K562 (cell line): ENCODE measurements around the gene NLRP6. TPM values are rescaled to one million over a fixed set of nuclear protein-coding genes. Genes with fewer than 3 reads are reported as not detected.

Experiments
- ADNP ChIP-seq: fragments of 200-800 bp; sonication (Bioruptor generic); IDR thresholded peaks from 2 replicates; pipeline ENCODE4 v1.6.1; 2016; ENCODE audit warnings: missing genetic modification characterization, missing compliant biosample characterization
- CBX1 ChIP-seq: sonication (generic); IDR thresholded peaks from 2 replicates; pipeline ENCODE4 v1.6.1; 2016; ENCODE audit warnings: antibody characterized with exemption, low read depth, mild to moderate bottlenecking
- CBX8 ChIP-seq: fragments of 200-600 bp; sonication (generic); IDR thresholded peaks from 2 replicates; pipeline ENCODE4 v1.6.1; 2012; ENCODE audit warnings: borderline replicate concordance, mixed run types, low read depth, mild to moderate bottlenecking, moderate library complexity, mixed read lengths, low read length, control low read depth, inconsistent platforms; ENCODE audit not compliant: poor library complexity, severe bottlenecking; ENCODE audit errors: extremely low read depth
- FOSL1 ChIP-seq: fragments of 200-800 bp; sonication (Bioruptor generic); conservative IDR thresholded peaks from 2 replicates; pipeline ENCODE4 v1.6.1; 2016; ENCODE audit warnings: missing genetic modification characterization, missing compliant biosample characterization
- GABPB1 ChIP-seq: sonication (generic); formaldehyde crosslinking; IDR thresholded peaks from 2 replicates; pipeline ENCODE4 v1.8.0; 2022; ENCODE audit warnings: mild to moderate bottlenecking, missing genetic modification reagents
- KDM5B ChIP-seq: fragments of 200-600 bp; sonication (generic); IDR thresholded peaks from 2 replicates; pipeline ENCODE4 v1.6.1; 2012; ENCODE audit warnings: low read depth, mild to moderate bottlenecking, moderate library complexity, low read length, control low read depth, inconsistent platforms; ENCODE audit not compliant: insufficient replicate concordance
- MAZ ChIP-seq, 2 experiments: fragments of 450-650 bp in 1 of 2; sonication (generic) in 1 of 2; formaldehyde crosslinking; IDR thresholded peaks in 1 of 2; conservative IDR thresholded peaks in 1 of 2; 2 replicates each; pipeline versions ENCODE4 v1.4.0 to v1.5.0; 2020; ENCODE audit warnings: mild to moderate bottlenecking in 1 of 2, missing genetic modification reagents in 1 of 2
- NCOA4 ChIP-seq: fragments of 450-650 bp; IDR thresholded peaks from 2 replicates; pipeline ENCODE4 v1.6.1; 2018; ENCODE audit warnings: mild to moderate bottlenecking; ENCODE audit not compliant: partially characterized antibody
- PCBP1 ChIP-seq: fragments of 200-400 bp; formaldehyde crosslinking; IDR thresholded peaks from 2 replicates; pipeline ENCODE4 v1.6.1; 2018; ENCODE audit warnings: mild to moderate bottlenecking, low read depth, low read length; ENCODE audit not compliant: poor library complexity, severe bottlenecking
- PHB ChIP-seq: fragments of 250-450 bp; sonication (Bioruptor Pico); IDR thresholded peaks from 2 replicates; pipeline ENCODE4 v1.5.0; 2021
- POLR2AphosphoS2 ChIP-seq: IDR thresholded peaks from 2 replicates; pipeline ENCODE4 v1.6.1; 2012; ENCODE audit warnings: low read length, improper control_type of control experiment
- RB1 ChIP-seq: fragments of 450-650 bp; IDR thresholded peaks from 2 replicates; pipeline ENCODE4 v1.6.1; 2017; ENCODE audit warnings: low read depth, mild to moderate bottlenecking
- RBM22 ChIP-seq: fragments of 200-400 bp; formaldehyde crosslinking; IDR thresholded peaks from 2 replicates; pipeline ENCODE4 v1.6.1; 2018; ENCODE audit warnings: low read length, low read depth; ENCODE audit not compliant: poor library complexity, severe bottlenecking
- SMAD1 ChIP-seq: fragments of 150-350 bp; IDR thresholded peaks from 2 replicates; pipeline ENCODE4 v1.6.1; 2014; ENCODE audit warnings: low read length, low read depth; ENCODE audit not compliant: partially characterized antibody
- SREBF2 ChIP-seq: sonication (generic); formaldehyde crosslinking; IDR thresholded peaks from 2 replicates; pipeline ENCODE4 v1.4.0; 2020; ENCODE audit warnings: mild to moderate bottlenecking, missing genetic modification reagents
- SRSF3 ChIP-seq: fragments of 200-400 bp; formaldehyde crosslinking; IDR thresholded peaks from 2 replicates; pipeline ENCODE4 v1.6.1; 2016; ENCODE audit warnings: mild to moderate bottlenecking, low read length, moderate library complexity; ENCODE audit not compliant: insufficient read depth
- STAT5B ChIP-seq: fragments of 250-450 bp; sonication (Bioruptor Pico); IDR thresholded peaks from 2 replicates; pipeline ENCODE4 v1.8.0; 2021; ENCODE audit warnings: mild to moderate bottlenecking, inconsistent platforms
- XRCC4 ChIP-seq: IDR thresholded peaks from one replicate; pipeline ENCODE4 v1.6.1; 2011; ENCODE audit not compliant: insufficient read depth, insufficient read length; ENCODE audit errors: extremely low read depth
- ZFP30 ChIP-seq: fragments of 250-450 bp; sonication (Bioruptor Pico); IDR thresholded peaks from 2 replicates; pipeline ENCODE4 v1.8.0; 2022; ENCODE audit warnings: moderate library complexity, mild to moderate bottlenecking, inconsistent platforms, borderline replicate concordance
- ZNF3 ChIP-seq: fragments of 250-450 bp; sonication (Bioruptor Pico); IDR thresholded peaks from 2 replicates; pipeline ENCODE4 v1.5.0; 2021; ENCODE audit warnings: mild to moderate bottlenecking, moderate library complexity
- polyA plus RNA-seq, 8 experiments: library from polyadenylated mRNA; depleted of rRNA in 4 of 8; stranded (reverse) in 5 of 8; unstranded in 3 of 8; fragments of >200 nt; fragmentation: Nextera tagmentation in 2 of 8; fragmentation: Illumina TruSeq in 1 of 8; extraction: Ambion mirVana in 2 of 8; extraction: Trizol in 1 of 8; gene quantifications; 2 replicates each; pipeline versions ENCODE4 v1.2.1 to v1.2.3, GENCODE V29; 2011 to 2014; ENCODE audit warnings: inconsistent platforms in 1 of 8, missing spikeins in 1 of 8
- total RNA-seq, 7 experiments: library from RNA; depleted of rRNA in 6 of 7; stranded (reverse); fragments of >200 nt in 6 of 7; fragmentation: Illumina TruSeq in 2 of 7; extraction: Trizol in 2 of 7; gene quantifications; 2 replicates each; pipeline versions ENCODE4 v1.2.1 to v1.2.3, GENCODE V29; 2011 to 2021; ENCODE audit warnings: low replicate concordance in 1 of 7
- TF ChIP-seq, protein P1 (sequence below): fragments of 250-450 bp; sonication (Bioruptor Pico); IDR thresholded peaks from 2 replicates; pipeline ENCODE4 v1.8.0; 2021; ENCODE audit warnings: moderate library complexity, mild to moderate bottlenecking, inconsistent platforms
- TF ChIP-seq, protein P2 (sequence below): fragments of 450-650 bp; formaldehyde crosslinking; IDR thresholded peaks from 2 replicates; pipeline ENCODE4 v1.4.0; 2020; ENCODE audit warnings: mild to moderate bottlenecking
- TF ChIP-seq, protein P3 (sequence below): fragments of 250-450 bp; sonication (Bioruptor Pico); IDR thresholded peaks from 2 replicates; pipeline ENCODE4 v1.8.0; 2022; ENCODE audit warnings: moderate library complexity, mild to moderate bottlenecking, inconsistent platforms

The NLRP6 gene
- total and polyA plus RNA-seq, 9 of the 15 experiments (the other 6 are each of a cell fraction or from before 2014, with no cell fraction given) = 0.03 to 0.18 (median 0.15) TPM; not detected in 5

DNA sequence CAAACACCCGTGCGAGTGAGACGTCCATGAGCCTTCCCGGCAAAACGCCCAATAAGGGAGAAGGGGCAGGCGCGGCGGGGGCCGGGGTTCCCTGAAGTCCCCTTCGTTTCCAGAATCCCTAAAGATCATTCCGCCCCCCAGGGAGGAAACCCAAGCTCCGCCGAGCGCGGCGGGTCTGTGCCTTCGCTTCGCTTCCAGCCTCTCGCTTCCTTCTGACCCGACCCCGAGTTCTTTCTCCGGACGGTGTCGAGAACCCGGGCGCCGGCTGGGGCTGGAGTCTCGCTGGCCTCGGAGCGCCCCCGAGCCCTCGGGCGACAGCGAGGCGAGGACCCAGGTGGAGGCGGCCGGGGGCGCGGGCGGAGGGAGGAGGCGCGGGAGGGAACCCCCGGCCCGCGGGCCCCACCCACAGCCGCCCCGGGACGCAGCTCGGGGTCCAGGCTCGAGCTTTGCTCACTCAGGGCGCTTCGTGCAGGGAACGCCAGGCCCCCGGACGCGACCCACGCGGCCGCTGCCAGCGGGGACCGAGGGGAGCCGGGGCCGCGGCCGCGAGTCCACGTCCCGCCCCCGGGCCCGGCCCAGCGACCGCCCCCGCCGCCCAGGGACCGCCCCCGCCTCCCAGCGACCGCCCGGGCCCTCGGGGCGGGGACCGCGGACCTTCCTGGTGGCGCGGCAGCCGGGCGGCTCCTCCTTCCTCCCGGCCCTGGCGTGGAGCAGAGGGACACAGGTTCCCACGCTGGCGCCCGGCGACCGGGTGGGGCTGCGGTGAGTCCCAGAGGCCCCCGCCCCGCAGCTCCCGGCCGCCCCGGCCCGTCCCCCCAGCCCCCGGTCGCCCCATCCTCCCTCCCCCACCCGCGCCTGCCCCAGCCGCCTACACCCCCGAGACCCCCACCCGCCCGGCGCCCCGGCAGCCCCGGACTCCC, 10.5 kb downstream of the NLRP6 start, which contains the start of gene PGGHG (continued):
- TF ChIP-seq RBM22 (no peak), POLR2AphosphoS2 (no peak), FOSL1 (tag) (no peak), SREBF2 (CRISPR knock-in tag) (no peak), GABPB1 (CRISPR knock-in tag) (no peak), RB1 (no peak; the same call in 1 of the 2 replicates), CBX8 (no peak), PHB (no peak), SRSF3 (no peak), CBX1 (peak; percentile 65; the same call in 1 of the 2 replicates), ADNP (tag) (no peak), PCBP1 (peak; percentile 42), XRCC4 (no peak), ZFP30 (CRISPR knock-in tag) (no peak), NCOA4 (no peak), MAZ (CRISPR knock-in tag; conservative IDR thresholded peaks at IDR 0.05 in 1 of 2, IDR thresholded peaks at IDR 0.05 in 1 of 2) (peak in 1 of 2 experiments; percentile 64; a peak in 1 of 4 replicates), ZNF3 (CRISPR knock-in tag) (no peak), STAT5B (CRISPR knock-in tag) (no peak), SMAD1 (no peak), KDM5B (peak; percentile 43)
- TF ChIP-seq, protein P1, sequence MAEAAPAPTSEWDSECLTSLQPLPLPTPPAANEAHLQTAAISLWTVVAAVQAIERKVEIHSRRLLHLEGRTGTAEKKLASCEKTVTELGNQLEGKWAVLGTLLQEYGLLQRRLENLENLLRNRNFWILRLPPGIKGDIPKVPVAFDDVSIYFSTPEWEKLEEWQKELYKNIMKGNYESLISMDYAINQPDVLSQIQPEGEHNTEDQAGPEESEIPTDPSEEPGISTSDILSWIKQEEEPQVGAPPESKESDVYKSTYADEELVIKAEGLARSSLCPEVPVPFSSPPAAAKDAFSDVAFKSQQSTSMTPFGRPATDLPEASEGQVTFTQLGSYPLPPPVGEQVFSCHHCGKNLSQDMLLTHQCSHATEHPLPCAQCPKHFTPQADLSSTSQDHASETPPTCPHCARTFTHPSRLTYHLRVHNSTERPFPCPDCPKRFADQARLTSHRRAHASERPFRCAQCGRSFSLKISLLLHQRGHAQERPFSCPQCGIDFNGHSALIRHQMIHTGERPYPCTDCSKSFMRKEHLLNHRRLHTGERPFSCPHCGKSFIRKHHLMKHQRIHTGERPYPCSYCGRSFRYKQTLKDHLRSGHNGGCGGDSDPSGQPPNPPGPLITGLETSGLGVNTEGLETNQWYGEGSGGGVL = no peak
- TF ChIP-seq, protein P2, sequence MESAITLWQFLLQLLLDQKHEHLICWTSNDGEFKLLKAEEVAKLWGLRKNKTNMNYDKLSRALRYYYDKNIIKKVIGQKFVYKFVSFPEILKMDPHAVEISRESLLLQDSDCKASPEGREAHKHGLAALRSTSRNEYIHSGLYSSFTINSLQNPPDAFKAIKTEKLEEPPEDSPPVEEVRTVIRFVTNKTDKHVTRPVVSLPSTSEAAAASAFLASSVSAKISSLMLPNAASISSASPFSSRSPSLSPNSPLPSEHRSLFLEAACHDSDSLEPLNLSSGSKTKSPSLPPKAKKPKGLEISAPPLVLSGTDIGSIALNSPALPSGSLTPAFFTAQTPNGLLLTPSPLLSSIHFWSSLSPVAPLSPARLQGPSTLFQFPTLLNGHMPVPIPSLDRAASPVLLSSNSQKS (CRISPR knock-in tag) = no peak
- TF ChIP-seq, protein P3, sequence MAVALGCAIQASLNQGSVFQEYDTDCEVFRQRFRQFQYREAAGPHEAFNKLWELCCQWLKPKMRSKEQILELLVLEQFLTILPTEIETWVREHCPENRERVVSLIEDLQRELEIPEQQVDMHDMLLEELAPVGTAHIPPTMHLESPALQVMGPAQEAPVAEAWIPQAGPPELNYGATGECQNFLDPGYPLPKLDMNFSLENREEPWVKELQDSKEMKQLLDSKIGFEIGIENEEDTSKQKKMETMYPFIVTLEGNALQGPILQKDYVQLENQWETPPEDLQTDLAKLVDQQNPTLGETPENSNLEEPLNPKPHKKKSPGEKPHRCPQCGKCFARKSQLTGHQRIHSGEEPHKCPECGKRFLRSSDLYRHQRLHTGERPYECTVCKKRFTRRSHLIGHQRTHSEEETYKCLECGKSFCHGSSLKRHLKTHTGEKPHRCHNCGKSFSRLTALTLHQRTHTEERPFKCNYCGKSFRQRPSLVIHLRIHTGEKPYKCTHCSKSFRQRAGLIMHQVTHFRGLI (CRISPR knock-in tag) = no peak
